OCI-LY3 (cell line): Measurements from ENCODE around the gene FRMD4A.

Experiments used
- H2AFZ ChIP-seq: fragments of 200-600, 300-600 bp; shearing (Covaris generic); 2 replicates; pipeline ENCODE4 v1.6.0; 2014; ENCODE audit warnings: antibody characterized with exemption, low read depth, low read length
- H3K27ac ChIP-seq: fragments of 200-600, 300-600 bp; sonication (generic); 2 replicates; pipeline ENCODE4 v1.5.1; 2014; ENCODE audit warnings: mild to moderate bottlenecking, low read length, moderate library complexity, mixed read lengths
- H3K27me3 ChIP-seq: fragments of 200-600, 300-600 bp; sonication (generic); 2 replicates; pipeline ENCODE4 v1.6.1; 2014; ENCODE audit warnings: low read depth, low read length, mixed read lengths
- H3K36me3 ChIP-seq: fragments of 200-600, 300-600 bp; sonication (generic); replicated peaks from 2 replicates; pipeline ENCODE3; 2014; ENCODE audit warnings: low read depth, low read length, mixed read lengths
- H3K4me1 ChIP-seq: fragments of 300-600, 200-600 bp; sonication (generic); 2 replicates; pipeline ENCODE4 v1.6.1; 2014; ENCODE audit warnings: low read length, mixed read lengths
- H3K4me2 ChIP-seq: fragments of 200-600, 300-600 bp; sonication (generic); 2 replicates; pipeline ENCODE4 v1.6.1; 2014; ENCODE audit warnings: low read length, mixed read lengths
- H3K4me3 ChIP-seq: fragments of 300-600, 200-600 bp; sonication (generic); 2 replicates; pipeline ENCODE4 v1.5.1; 2014; ENCODE audit warnings: antibody characterized with exemption, mild to moderate bottlenecking, low read length, moderate library complexity
- H3K79me2 ChIP-seq: fragments of 300-600, 200-600 bp; shearing (Covaris generic); 2 replicates; pipeline ENCODE4 v1.6.1; 2014; ENCODE audit warnings: mild to moderate bottlenecking, low read length, mixed read lengths
- H3K9ac ChIP-seq: fragments of 300-600, 200-600 bp; shearing (Covaris generic); 2 replicates; pipeline ENCODE4 v1.6.0; 2014; ENCODE audit warnings: mild to moderate bottlenecking, low read length, moderate library complexity
- H3K9me3 ChIP-seq: fragments of 200-600, 300-600 bp; shearing (Covaris generic); 2 replicates; pipeline ENCODE4 v1.6.1; 2014; ENCODE audit warnings: low read length, mixed read lengths; ENCODE audit not compliant: insufficient read depth
- H4K20me1 ChIP-seq: fragments of 200-600, 300-600 bp; sonication (generic); 2 replicates; pipeline ENCODE4 v1.6.1; 2016; ENCODE audit warnings: low read length, mixed read lengths; ENCODE audit not compliant: insufficient read depth
- CTCF ChIP-seq: fragments of 200-600, 300-600 bp; sonication (generic); IDR thresholded peaks from 2 replicates; pipeline ENCODE4 v1.5.1; 2014; ENCODE audit warnings: antibody characterized with exemption, low read length, low read depth
- EZH2phosphoT487 ChIP-seq: fragments of 200-600 bp; shearing (Covaris generic); IDR thresholded peaks from 2 replicates; pipeline ENCODE4 v1.6.1; 2018; ENCODE audit warnings: antibody characterized with exemption, mixed run types, low read depth

The FRMD4A gene

DNA sequence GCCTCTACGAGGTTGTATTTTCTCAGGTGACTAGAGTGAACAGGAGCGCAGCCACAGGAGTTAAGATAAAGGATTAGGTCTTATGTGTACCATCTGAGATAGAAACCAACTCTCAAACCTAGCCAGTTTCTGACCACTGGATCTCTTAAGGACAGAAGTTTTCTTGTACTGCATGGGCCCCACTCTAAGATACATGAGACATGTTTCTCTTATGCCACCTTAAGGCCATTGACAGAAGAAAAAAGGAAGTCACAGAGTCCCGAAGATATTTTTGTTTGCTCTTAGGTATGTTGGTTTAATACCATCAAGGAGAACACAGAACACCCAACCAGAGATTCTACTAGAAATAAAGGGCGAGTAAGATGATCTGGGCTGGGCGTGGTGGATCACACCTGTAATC is 335.8 kb downstream of the FRMD4A start:
- no peak overlapping the region for H3K9ac ChIP-seq
- no peaks in the 10 kb centered on the region for H3K79me2 ChIP-seq
- no peak overlapping the region for H3K27ac ChIP-seq
- H3K36me3 ChIP-seq = no peaks in the 10 kb centered on the region
- TF ChIP-seq EZH2phosphoT487 = no peak
- peak; percentile 53 for TF ChIP-seq CTCF
- H3K27me3 ChIP-seq = peaks cover 20% of the 10 kb centered on the region; the same call in 1 of the 2 replicates
- H2AFZ ChIP-seq = no peak overlapping the region
- no peak overlapping the region for H3K4me3 ChIP-seq
- H3K4me2 ChIP-seq = no peak overlapping the region
- H4K20me1 ChIP-seq = no peaks in the 10 kb centered on the region
- H3K4me1 ChIP-seq = 0 out of 2 replicates have a peak, but pooled peaks cover 4% of the 10 kb centered on the region
- H3K9me3 ChIP-seq = no peaks in the 10 kb centered on the region

- TF ChIP-seq CTCF = no peak
- no peak for TF ChIP-seq EZH2phosphoT487
- no peaks in the 10 kb centered on the region for H3K9me3 ChIP-seq
- peaks cover 20% of the 10 kb centered on the region; the same call in 1 of the 2 replicates for H3K27me3 ChIP-seq
Measured at GRCh38 chr10:13993673-13994089, 337.0 kb downstream of the FRMD4A start.

GRCh38 chr10:13993169-13993568 is 337.6 kb downstream of the FRMD4A start:
- H3K4me3 ChIP-seq = no peak overlapping the region
- H3K4me2 ChIP-seq = no peak overlapping the region
- TF ChIP-seq CTCF = no peak
- no peaks in the 10 kb centered on the region for H3K36me3 ChIP-seq
- H3K9ac ChIP-seq = no peak overlapping the region
- H3K27ac ChIP-seq = no peak overlapping the region
- H3K79me2 ChIP-seq = no peaks in the 10 kb centered on the region
- peaks cover 17% of the 10 kb centered on the region; the same call in 1 of the 2 replicates for H3K27me3 ChIP-seq
- H3K9me3 ChIP-seq = no peaks in the 10 kb centered on the region
- H4K20me1 ChIP-seq = no peaks in the 10 kb centered on the region
- H3K4me1 ChIP-seq = 0 out of 2 replicates have a peak, but pooled peaks cover 4% of the 10 kb centered on the region
- no peak overlapping the region for H2AFZ ChIP-seq

More at GRCh38 chr10:13993673-13994089, 337.0 kb downstream of the FRMD4A start:
- no peak overlapping the region for H3K4me3 ChIP-seq
- no peaks in the 10 kb centered on the region for H3K36me3 ChIP-seq
- H3K9ac ChIP-seq = no peak overlapping the region
- no peaks in the 10 kb centered on the region for H4K20me1 ChIP-seq
- no peak overlapping the region for H2AFZ ChIP-seq
- H3K4me2 ChIP-seq = no peak overlapping the region
- H3K27ac ChIP-seq = no peak overlapping the region
- H3K4me1 ChIP-seq = 0 out of 2 replicates have a peak, but pooled peaks cover 4% of the 10 kb centered on the region
- H3K79me2 ChIP-seq = no peaks in the 10 kb centered on the region

GRCh38 chr10:13991353-13991752 is 339.4 kb downstream of the FRMD4A start:
- H3K36me3 ChIP-seq = no peaks in the 10 kb centered on the region
- H3K79me2 ChIP-seq = no peaks in the 10 kb centered on the region
- H2AFZ ChIP-seq = no peak overlapping the region
- H3K4me1 ChIP-seq = 0 out of 2 replicates have a peak, but pooled peaks cover 4% of the 10 kb centered on the region
- H3K4me2 ChIP-seq = no peak overlapping the region
- H3K9me3 ChIP-seq = no peaks in the 10 kb centered on the region
- peaks cover 2% of the 10 kb centered on the region; the same call in 1 of the 2 replicates for H3K27me3 ChIP-seq
- no peaks in the 10 kb centered on the region for H4K20me1 ChIP-seq
- H3K27ac ChIP-seq = no peak overlapping the region
- TF ChIP-seq CTCF (no peak), EZH2phosphoT487 (no peak)
- H3K9ac ChIP-seq = no peak overlapping the region
- H3K4me3 ChIP-seq = no peak overlapping the region
